ENCODE data around the gene CDKL1.

Gene CDKL1

DNA sequence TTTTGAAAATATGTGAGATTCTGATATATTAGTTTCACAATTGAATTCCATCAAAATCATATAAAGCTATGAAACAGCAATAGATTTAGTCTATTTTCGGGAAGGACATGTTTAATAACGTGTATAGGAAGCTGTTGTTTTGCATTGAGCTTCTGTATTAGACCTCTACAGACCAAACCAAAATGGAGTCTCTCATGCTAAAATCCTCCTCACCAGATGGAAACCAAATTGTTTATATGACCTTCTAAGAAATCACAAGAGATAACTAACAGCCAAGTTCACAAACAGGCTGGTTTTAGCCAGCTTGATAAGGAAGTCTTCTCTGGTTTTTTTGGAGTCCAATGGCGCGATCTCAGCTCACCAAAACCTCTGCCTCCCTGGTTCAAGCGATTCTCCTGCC lies 108.5 kb downstream of the CDKL1 start:
- DNase-seq (ENCODE audit: low read depth in 1 of 2, low spot score in 1 of 2) = no peak

DNA sequence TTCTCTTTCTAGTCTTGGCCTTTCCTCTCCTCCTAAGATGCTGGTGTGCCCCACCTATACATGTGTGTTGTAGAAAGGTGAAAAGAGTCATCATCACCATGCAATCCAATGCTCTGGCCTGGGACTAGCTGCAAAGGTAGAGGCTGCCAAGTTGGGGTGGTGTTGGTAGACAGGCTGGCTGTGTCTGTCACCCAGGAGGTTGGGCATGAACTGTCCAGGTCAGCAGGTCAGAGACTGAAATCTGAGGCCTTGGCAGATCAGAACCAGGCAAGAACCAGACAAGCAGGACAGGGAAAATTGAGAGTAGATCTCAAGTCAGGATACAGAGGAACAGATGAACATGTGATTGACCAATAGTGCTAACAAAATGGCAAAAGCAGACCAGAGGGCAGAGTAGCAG lies 110.8 kb downstream of the CDKL1 start:
- no peak for DNase-seq (ENCODE audit: low read depth in 1 of 2, low spot score in 1 of 2)
